NCI-H1694 (cell line): ENCODE measurements around the gene NEO1.
"Not testable (repeated sequence)": the region's sequence is repeated elsewhere in the genome, so short reads cannot be mapped to it uniquely, and the experiment has no call there.

Experiments used
- DNase-seq: peaks from one replicate; lab custom pipeline; 2025; lab: John Stamatoyannopoulos, UW

Gene NEO1

GRCh38 chr15:73210630-73211029, 158.4 kb downstream of the NEO1 start:
- no peak for DNase-seq

GRCh38 chr15:73212424-73212823, 160.2 kb downstream of the NEO1 start:
- DNase-seq: no peak

GRCh38 chr15:73221450-73221849, 169.2 kb downstream of the NEO1 start:
- DNase-seq: not testable (repeated sequence)

GRCh38 chr15:73225358-73226015, 173.2 kb downstream of the NEO1 start:
- DNase-seq: no peak

GRCh38 chr15:73226093-73226814, 174.0 kb downstream of the NEO1 start:
- DNase-seq: no peak

GRCh38 chr15:73227433-73228056, 175.3 kb downstream of the NEO1 start:
- DNase-seq: no peak

GRCh38 chr15:73228128-73228646, 175.9 kb downstream of the NEO1 start:
- no peak for DNase-seq

GRCh38 chr15:73231661-73232419, 179.6 kb downstream of the NEO1 start:
- no peak for DNase-seq

- peak; percentile 12 for DNase-seq
These were observed 180.5 kb downstream of the NEO1 start for GRCh38 chr15:73232776-73233175.

GRCh38 chr15:73233623-73234022, 181.4 kb downstream of the NEO1 start:
- DNase-seq: no peak

GRCh38 chr15:73237910-73238309, 185.6 kb downstream of the NEO1 start:
- DNase-seq: peak; percentile 10

GRCh38 chr15:73239564-73240215, 187.4 kb downstream of the NEO1 start:
- DNase-seq: no peak

- DNase-seq: peak; percentile 19
These were observed 188.7 kb downstream of the NEO1 start for GRCh38 chr15:73240866-73241499.

GRCh38 chr15:73244333-73244732, 192.1 kb downstream of the NEO1 start:
- DNase-seq: no peak

- DNase-seq: no peak
These were observed 194.2 kb downstream of the NEO1 start for GRCh38 chr15:73246439-73246838.

GRCh38 chr15:73246898-73247297, 194.6 kb downstream of the NEO1 start:
- DNase-seq: no peak

GRCh38 chr15:73247331-73247730, 195.1 kb downstream of the NEO1 start:
- DNase-seq: no peak

- DNase-seq: no peak
These were observed 197.2 kb downstream of the NEO1 start for GRCh38 chr15:73249499-73249898.

- no peak for DNase-seq
These were observed 202.3 kb downstream of the NEO1 start for GRCh38 chr15:73254598-73254997.

GRCh38 chr15:73258271-73259108, 206.2 kb downstream of the NEO1 start:
- no peak for DNase-seq
